Esophagus squamous epithelium (tissue), 4 donors: Measurements from ENCODE around the gene RPH3AL.

Experiments
- POLR2A ChIP-seq, 4 donors: fragments of 450-650 bp; IDR thresholded peaks; one replicate each; pipeline ENCODE4 v1.6.1; 2017; ENCODE audit warnings: antibody characterized with exemption in 4 of 4, mild to moderate bottlenecking in 4 of 4, moderate library complexity in 3 of 4
- TF ChIP-seq, protein P1 (sequence below), 6 experiments: fragments of 450-650 bp in 4 of 6; fragments of 200-600 bp in 2 of 6; sonication (generic) in 2 of 6; IDR thresholded peaks; one replicate each; pipeline ENCODE4 v1.5.1; 2016 to 2019; ENCODE audit warnings: antibody characterized with exemption in 6 of 6, mild to moderate bottlenecking in 4 of 6, moderate library complexity in 4 of 6

DNA sequence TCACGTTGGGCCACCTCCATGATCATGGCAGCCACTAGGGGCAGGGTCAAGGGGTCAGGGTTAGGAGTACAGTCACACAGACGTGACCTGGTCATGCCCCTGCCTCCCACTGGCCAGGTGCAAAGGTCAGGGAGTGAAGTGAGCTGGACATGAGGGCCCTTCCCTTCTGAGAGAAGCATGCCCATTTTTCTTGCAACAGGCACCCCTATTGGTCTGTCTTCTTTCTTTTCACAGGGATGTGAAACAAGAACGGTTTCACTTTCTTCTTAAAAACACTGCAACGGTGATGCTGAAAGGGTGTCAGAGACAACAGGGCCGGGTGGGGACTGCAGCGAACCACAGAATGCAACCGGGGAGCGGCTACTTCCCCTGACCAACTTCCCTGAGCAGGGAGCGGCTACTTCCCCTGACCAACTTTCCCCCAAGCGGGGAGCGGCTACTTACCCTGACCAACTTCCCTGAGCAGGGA lies 119.1 kb downstream of the RPH3AL start:
- TF ChIP-seq, protein P1, sequence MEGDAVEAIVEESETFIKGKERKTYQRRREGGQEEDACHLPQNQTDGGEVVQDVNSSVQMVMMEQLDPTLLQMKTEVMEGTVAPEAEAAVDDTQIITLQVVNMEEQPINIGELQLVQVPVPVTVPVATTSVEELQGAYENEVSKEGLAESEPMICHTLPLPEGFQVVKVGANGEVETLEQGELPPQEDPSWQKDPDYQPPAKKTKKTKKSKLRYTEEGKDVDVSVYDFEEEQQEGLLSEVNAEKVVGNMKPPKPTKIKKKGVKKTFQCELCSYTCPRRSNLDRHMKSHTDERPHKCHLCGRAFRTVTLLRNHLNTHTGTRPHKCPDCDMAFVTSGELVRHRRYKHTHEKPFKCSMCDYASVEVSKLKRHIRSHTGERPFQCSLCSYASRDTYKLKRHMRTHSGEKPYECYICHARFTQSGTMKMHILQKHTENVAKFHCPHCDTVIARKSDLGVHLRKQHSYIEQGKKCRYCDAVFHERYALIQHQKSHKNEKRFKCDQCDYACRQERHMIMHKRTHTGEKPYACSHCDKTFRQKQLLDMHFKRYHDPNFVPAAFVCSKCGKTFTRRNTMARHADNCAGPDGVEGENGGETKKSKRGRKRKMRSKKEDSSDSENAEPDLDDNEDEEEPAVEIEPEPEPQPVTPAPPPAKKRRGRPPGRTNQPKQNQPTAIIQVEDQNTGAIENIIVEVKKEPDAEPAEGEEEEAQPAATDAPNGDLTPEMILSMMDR (IDR thresholded peaks at IDR 0.05) = no peak
- no peak for TF ChIP-seq POLR2A (IDR thresholded peaks at IDR 0.05)
